ENCODE results near the gene ZNF277. TPM values are rescaled to one million over a fixed set of nuclear protein-coding genes. Genes with fewer than 3 reads are reported as not detected.
"Not testable (repeated sequence)": the region's sequence is repeated elsewhere in the genome, so short reads cannot be mapped to it uniquely, and the experiment has no call there.

Gene ZNF277
- total RNA-seq, 1 experiment from 2014 or later, result 21.3 TPM

DNA sequence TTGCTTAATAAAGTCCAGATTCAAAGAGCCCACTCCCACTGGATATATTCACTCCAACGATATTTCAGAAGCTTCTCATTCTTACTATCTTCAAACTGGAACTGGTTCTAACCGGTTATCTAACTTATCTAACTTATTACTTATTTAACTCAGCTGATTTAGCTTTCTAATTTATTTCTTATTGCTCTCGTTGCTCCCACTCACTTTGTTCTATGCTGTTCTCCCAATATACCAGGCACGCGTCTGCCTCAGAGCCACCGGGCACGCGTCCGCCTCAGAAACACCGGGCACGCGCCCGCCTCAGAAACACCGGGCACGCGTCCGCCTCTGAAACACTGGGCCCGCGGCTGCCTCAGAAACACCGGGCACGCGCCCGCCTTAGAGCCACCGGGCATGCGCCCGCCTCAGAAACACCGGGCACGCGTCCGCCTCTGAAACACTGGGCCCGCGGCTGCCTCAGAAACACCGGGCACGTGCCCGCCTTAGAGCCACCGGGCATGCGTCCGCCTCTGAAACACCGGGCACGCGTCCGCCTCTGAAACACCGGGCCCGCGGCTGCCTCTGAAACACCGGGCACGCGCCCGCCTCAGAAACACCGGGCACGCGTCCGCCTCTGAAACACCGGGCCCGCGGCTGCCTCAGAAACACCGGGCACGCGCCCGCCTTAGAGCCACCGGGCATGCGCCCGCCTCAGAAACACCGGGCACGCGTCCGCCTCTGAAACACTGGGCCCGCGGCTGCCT, 184.8 kb downstream of the ZNF277 start:
- peak; percentile 52; the same call in 1 of the 2 replicates for ATAC-seq
- H4K20me1 ChIP-seq (ENCODE audit: insufficient read depth); H3K9me3 ChIP-seq (ENCODE audit: control insufficient read depth in 1 of 2, insufficient read depth in 1 of 2, low read depth in 1 of 2, low read length in 2 of 2); H3K27ac ChIP-seq (ENCODE audit: low read depth, low read length); H3K9me2 ChIP-seq (ENCODE audit: insufficient read depth); H3K9ac ChIP-seq (ENCODE audit: low read length); RAD21 ChIA-PET (ENCODE audit: low non-redundant PET in 1 of 2, low total read pairs in 2 of 2, uncharacterized antibody in 2 of 2, unreplicated experiment in 2 of 2); H3K4me3 ChIP-seq (replicated peaks in 1 of 2; ENCODE audit: low read depth in 1 of 2, low read length in 2 of 2); POLR2A ChIA-PET; intact Hi-C loops (cut with micrococcal nuclease); H3K79me2 ChIP-seq (ENCODE audit: insufficient read depth, low read length); CTCF ChIA-PET; BruUV-seq (replicated peaks); H3K36me3 ChIP-seq (ENCODE audit: control insufficient read depth in 1 of 2, insufficient read depth in 2 of 2, low read length in 2 of 2); H3K4me1 ChIP-seq (ENCODE audit: control insufficient read depth in 1 of 2, insufficient read depth in 2 of 2, low read length in 2 of 2); H3K27me3 ChIP-seq (ENCODE audit: insufficient read depth, low read length): not testable (repeated sequence)
- peak overlapping the region; percentile 81 for H3K4me2 ChIP-seq (ENCODE audit: low read length)
- H2AFZ ChIP-seq (ENCODE audit: low read depth, low read length, poor library complexity, severe bottlenecking), result peak overlapping the region; percentile 46
- DNase-seq (ENCODE audit: low read depth, low spot score), result peak; percentile 10
- peak; percentile 33 for TF ChIP-seq TCF7L2 (IDR thresholded peaks at IDR 0.05; ENCODE audit: borderline replicate concordance, extremely low read depth, insufficient read depth, insufficient read length)
- TF ChIP-seq, protein P1, sequence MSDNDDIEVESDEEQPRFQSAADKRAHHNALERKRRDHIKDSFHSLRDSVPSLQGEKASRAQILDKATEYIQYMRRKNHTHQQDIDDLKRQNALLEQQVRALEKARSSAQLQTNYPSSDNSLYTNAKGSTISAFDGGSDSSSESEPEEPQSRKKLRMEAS (IDR thresholded peaks at IDR 0.05), result peak; percentile 56; the same call in 1 of the 2 replicates

GRCh38 chr7:112391841-112392286, 185.4 kb downstream of the ZNF277 start:
- H4K20me1 ChIP-seq (ENCODE audit: insufficient read depth); BruUV-seq (replicated peaks); RAD21 ChIA-PET (ENCODE audit: low non-redundant PET in 1 of 2, low total read pairs in 2 of 2, uncharacterized antibody in 2 of 2, unreplicated experiment in 2 of 2); CTCF ChIA-PET; H3K79me2 ChIP-seq (ENCODE audit: insufficient read depth, low read length); H3K36me3 ChIP-seq (ENCODE audit: control insufficient read depth in 1 of 2, insufficient read depth in 2 of 2, low read length in 2 of 2); H3K9me2 ChIP-seq (ENCODE audit: insufficient read depth); H3K9me3 ChIP-seq (ENCODE audit: control insufficient read depth in 1 of 2, insufficient read depth in 1 of 2, low read depth in 1 of 2, low read length in 2 of 2); intact Hi-C loops (cut with micrococcal nuclease); H3K27me3 ChIP-seq (ENCODE audit: insufficient read depth, low read length); POLR2A ChIA-PET; H3K4me1 ChIP-seq (ENCODE audit: control insufficient read depth in 1 of 2, insufficient read depth in 2 of 2, low read length in 2 of 2): not testable (repeated sequence)
- peak overlapping the region; percentile 54 for H3K9ac ChIP-seq (ENCODE audit: low read length)
- H3K4me2 ChIP-seq (ENCODE audit: low read length), result peak overlapping the region; percentile 81
- peak; percentile 21 for TF ChIP-seq TCF7L2 (IDR thresholded peaks at IDR 0.05; ENCODE audit: borderline replicate concordance, extremely low read depth, insufficient read depth, insufficient read length)
- TF ChIP-seq, protein P1 (IDR thresholded peaks at IDR 0.05), result peak; percentile 81
- DNase-seq (ENCODE audit: low read depth, low spot score) (peak; percentile 23), ATAC-seq (peak; percentile 79)
- peak overlapping the region; percentile 84 for H2AFZ ChIP-seq (ENCODE audit: low read depth, low read length, poor library complexity, severe bottlenecking)
- peak overlapping the region; percentile 31 to 52 for H3K4me3 ChIP-seq (replicated peaks in 1 of 2; ENCODE audit: low read depth in 1 of 2, low read length in 2 of 2)
- peak overlapping the region; percentile 29; the same call in 1 of the 2 replicates for H3K27ac ChIP-seq (ENCODE audit: low read depth, low read length)

Other genes starting within 250 kb of the ZNF277 start
- 2.2 TPM for gene DOCK4, start 296 bp upstream of the ZNF277 start, total RNA-seq (2021; ENCODE audit: unreplicated experiment)
- 43.6 TPM for gene IFRD1, start 243.8 kb downstream of the ZNF277 start, total RNA-seq (2021; ENCODE audit: unreplicated experiment)

All from HCT116 (cell line).